ENCODE data around the gene SPAG16. TPM values are rescaled to one million over a fixed set of nuclear protein-coding genes. Genes with fewer than 3 reads are reported as not detected.

The SPAG16 gene
- polyA plus RNA-seq, 2 of the 4 experiments (the other 2 are of a cell fraction), result 19.1 to 27.6 TPM

DNA sequence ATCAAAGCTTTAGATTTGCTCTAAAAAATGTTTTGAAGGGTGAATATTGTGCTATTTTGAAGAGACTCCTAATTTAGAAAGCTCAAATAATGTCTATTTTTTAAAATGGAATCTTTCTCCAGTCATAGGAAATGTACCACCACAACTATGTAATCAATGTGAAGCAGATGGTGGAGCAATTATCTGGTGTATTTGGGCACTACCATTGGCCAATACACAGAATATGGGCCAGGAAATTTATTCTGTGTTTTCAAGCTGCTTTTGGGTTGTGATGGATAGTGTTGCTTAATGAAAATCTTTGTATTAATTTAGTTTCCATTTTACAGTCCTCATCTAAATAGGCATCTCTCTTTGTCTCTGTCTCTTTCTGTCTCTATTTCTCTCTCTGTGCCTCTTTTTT lies 1109.5 kb downstream of the SPAG16 start (continued):
- TF ChIP-seq HOXA7 (CRISPR knock-in tag; IDR thresholded peaks at IDR 0.05), result no peak

DNA sequence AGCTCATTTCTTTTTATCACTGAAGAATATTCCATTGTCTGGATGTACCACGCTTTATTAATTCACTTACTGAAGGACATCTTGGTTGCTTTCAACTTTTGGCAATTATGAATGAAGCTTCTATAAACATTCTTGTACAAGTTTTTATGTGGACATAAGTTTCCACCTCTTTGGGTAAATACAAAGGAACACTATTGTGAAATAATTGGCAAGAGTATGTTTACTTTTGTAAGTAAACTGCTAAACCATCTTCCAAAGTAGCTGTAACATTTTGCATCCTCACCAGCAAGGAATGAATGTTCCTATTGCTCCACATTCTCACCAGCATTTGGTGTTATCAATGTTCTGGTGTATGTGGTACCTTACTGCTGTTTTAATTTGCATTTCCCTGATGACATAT lies 1110.8 kb downstream of the SPAG16 start:
- H3K9me3 ChIP-seq, result no peaks in the 10 kb centered on the region
- ChIA-PET POLR2A (no interaction called here), CTCF (no interaction called here)
- H3K27ac ChIP-seq, result no peak overlapping the region
- no peak for FAIRE-seq
- peak in 1 of 2 experiments; percentile 6 for DNase-seq (ENCODE audit: low read depth in 1 of 2, low spot score in 1 of 2)
- ATAC-seq, result no peak
- no peaks in the 10 kb centered on the region for H3K4me1 ChIP-seq
- TF ChIP-seq CEBPB (IDR thresholded peaks at IDR 0.05) (peak in 1 of 2 experiments; percentile 14; a peak in 1 of 4 replicates), FOSL2 (IDR thresholded peaks at IDR 0.05) (no peak), FOSL2 (CRISPR knock-in tag; IDR thresholded peaks at IDR 0.05) (no peak)
- no peak overlapping the region for H3K4me3 ChIP-seq
- WGBS (ENCODE audit: missing lambda C conversion rate), result 0% methylated on average over 1 of the region's 1 CpG
- H3K4me2 ChIP-seq, result no peak overlapping the region; the same call in 2 of the 3 replicates

DNA sequence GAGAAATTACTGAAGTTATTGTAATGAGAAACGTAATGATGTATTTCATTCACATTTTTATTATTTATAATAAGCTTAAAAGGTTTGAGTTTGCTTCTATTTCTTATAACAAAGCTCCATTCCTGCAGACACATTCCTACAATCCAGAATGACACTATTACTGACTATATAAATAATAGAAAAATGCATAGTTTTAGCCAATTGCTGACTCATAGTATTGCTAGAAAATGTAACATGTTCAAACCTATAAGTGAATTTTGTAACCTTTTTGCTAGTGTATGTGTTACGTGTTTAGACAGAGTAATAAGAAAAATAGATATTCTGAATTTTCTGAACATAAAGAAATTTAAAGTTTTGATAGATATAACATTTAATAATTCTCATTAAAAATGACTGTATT lies 1117.3 kb downstream of the SPAG16 start:
- 29% methylated on average over 2 of the region's 2 CpGs for WGBS (ENCODE audit: missing lambda C conversion rate)
- ChIA-PET CTCF (no interaction called here), POLR2A (no interaction called here)
- Histone ChIP-seq H3K27ac (no peak overlapping the region), H3K4me3 (no peak overlapping the region), H3K4me2 (no peak overlapping the region), H3K4me1 (no peaks in the 10 kb centered on the region), H3K9me3 (no peaks in the 10 kb centered on the region)
- TF ChIP-seq, protein P1, sequence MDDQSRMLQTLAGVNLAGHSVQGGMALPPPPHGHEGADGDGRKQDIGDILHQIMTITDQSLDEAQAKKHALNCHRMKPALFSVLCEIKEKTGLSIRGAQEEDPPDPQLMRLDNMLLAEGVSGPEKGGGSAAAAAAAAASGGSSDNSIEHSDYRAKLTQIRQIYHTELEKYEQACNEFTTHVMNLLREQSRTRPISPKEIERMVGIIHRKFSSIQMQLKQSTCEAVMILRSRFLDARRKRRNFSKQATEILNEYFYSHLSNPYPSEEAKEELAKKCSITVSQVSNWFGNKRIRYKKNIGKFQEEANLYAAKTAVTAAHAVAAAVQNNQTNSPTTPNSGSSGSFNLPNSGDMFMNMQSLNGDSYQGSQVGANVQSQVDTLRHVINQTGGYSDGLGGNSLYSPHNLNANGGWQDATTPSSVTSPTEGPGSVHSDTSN (IDR thresholded peaks at IDR 0.05), result no peak
- TF ChIP-seq FOXS1 (CRISPR knock-in tag; IDR thresholded peaks at IDR 0.05) (no peak), POLR2AphosphoS2 (conservative IDR thresholded peaks at IDR 0.05; ENCODE audit: low read length) (no peak), HOXB13 (CRISPR knock-in tag; IDR thresholded peaks at IDR 0.05; ENCODE audit: low read depth) (no peak), HOXA7 (CRISPR knock-in tag; IDR thresholded peaks at IDR 0.05) (no peak), HOXB5 (CRISPR knock-in tag; IDR thresholded peaks at IDR 0.05) (no peak), RARB (CRISPR knock-in tag; IDR thresholded peaks at IDR 0.05) (no peak), GATA3 (IDR thresholded peaks at IDR 0.05; ENCODE audit: borderline replicate concordance) (no peak), RAD21 (conservative IDR thresholded peaks at IDR 0.05 in 1 of 2, IDR thresholded peaks at IDR 0.05 in 1 of 2) (no peak), RNF2 (IDR thresholded peaks at IDR 0.05; ENCODE audit: borderline replicate concordance, low read depth) (no peak)
- TF ChIP-seq, protein P2, sequence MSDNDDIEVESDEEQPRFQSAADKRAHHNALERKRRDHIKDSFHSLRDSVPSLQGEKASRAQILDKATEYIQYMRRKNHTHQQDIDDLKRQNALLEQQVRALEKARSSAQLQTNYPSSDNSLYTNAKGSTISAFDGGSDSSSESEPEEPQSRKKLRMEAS (IDR thresholded peaks at IDR 0.05), result no peak
- TF ChIP-seq, protein P3, sequence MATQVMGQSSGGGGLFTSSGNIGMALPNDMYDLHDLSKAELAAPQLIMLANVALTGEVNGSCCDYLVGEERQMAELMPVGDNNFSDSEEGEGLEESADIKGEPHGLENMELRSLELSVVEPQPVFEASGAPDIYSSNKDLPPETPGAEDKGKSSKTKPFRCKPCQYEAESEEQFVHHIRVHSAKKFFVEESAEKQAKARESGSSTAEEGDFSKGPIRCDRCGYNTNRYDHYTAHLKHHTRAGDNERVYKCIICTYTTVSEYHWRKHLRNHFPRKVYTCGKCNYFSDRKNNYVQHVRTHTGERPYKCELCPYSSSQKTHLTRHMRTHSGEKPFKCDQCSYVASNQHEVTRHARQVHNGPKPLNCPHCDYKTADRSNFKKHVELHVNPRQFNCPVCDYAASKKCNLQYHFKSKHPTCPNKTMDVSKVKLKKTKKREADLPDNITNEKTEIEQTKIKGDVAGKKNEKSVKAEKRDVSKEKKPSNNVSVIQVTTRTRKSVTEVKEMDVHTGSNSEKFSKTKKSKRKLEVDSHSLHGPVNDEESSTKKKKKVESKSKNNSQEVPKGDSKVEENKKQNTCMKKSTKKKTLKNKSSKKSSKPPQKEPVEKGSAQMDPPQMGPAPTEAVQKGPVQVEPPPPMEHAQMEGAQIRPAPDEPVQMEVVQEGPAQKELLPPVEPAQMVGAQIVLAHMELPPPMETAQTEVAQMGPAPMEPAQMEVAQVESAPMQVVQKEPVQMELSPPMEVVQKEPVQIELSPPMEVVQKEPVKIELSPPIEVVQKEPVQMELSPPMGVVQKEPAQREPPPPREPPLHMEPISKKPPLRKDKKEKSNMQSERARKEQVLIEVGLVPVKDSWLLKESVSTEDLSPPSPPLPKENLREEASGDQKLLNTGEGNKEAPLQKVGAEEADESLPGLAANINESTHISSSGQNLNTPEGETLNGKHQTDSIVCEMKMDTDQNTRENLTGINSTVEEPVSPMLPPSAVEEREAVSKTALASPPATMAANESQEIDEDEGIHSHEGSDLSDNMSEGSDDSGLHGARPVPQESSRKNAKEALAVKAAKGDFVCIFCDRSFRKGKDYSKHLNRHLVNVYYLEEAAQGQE (IDR thresholded peaks at IDR 0.05), result no peak
- no peak for FAIRE-seq
- no peak for DNase-seq (ENCODE audit: low read depth in 1 of 2, low spot score in 1 of 2)
- no peak for ATAC-seq

DNA sequence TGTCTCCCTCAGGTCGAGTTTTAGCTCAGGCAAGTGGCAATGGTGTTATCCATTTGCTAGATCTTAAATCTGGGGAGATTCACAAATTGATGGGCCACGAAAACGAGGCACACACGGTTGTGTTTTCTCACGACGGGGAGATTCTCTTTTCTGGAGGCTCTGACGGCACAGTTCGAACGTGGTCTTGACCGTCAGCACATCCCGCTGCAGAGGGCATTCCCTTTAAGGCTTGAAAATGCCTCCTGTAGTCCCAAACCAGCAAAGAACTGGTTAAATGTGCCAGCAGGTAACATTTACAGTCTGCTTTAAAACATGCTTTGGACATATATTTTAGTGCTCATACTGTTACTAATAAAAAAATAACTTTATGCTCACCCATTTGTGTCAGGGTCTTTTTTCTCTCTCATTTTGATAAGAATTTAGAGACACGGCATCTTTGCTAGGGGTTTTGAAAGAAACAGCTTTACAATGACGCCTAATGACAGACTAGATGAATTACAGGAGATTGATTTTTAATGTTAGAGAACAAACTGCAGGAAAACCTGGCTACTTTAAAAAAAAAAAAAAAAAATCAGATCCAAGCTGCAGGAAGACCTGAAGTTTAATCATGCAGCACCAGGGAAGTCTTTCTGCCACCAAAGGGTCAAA lies 1126.0 kb downstream of the SPAG16 start:
- Histone ChIP-seq H3K4me1 (no peaks in the 10 kb centered on the region), H3K9me3 (no peaks in the 10 kb centered on the region), H3K4me2 (peak overlapping the region; percentile 27; the same call in 1 of the 3 replicates), H3K27ac (no peak overlapping the region), H3K4me3 (no peak overlapping the region)
- ChIA-PET POLR2A (no interaction called here), CTCF (no interaction called here)
- 20% methylated on average over 13 of the region's 13 CpGs for WGBS (ENCODE audit: missing lambda C conversion rate)
- TF ChIP-seq ZFP36 (IDR thresholded peaks at IDR 0.05; ENCODE audit: borderline replicate concordance, partially characterized antibody) (no peak), RAD21 (conservative IDR thresholded peaks at IDR 0.05 in 1 of 2, IDR thresholded peaks at IDR 0.05 in 1 of 2) (peak in 1 of 2 experiments; percentile 22; a peak in 1 of 5 replicates)
- DNase-seq (ENCODE audit: low read depth in 1 of 2, low spot score in 1 of 2), result no peak
- no peak for FAIRE-seq
- no peak for ATAC-seq

Data from A549 (cell line).